Spleen (tissue), 7 donors: ENCODE measurements around the gene SHROOM4.

ENCODE experiments used
- POLR2A ChIP-seq, 3 donors: fragments of 450-650 bp; IDR thresholded peaks; one replicate each; pipeline ENCODE4 v1.5.1; 2017; ENCODE audit warnings: antibody characterized with exemption in 3 of 3, mild to moderate bottlenecking in 1 of 3
- POLR2AphosphoS5 ChIP-seq, 3 donors: sonication (generic); formaldehyde crosslinking; IDR thresholded peaks; one replicate each; pipeline ENCODE4 v1.5.1; 2017; ENCODE audit warnings: antibody characterized with exemption in 3 of 3
- TF ChIP-seq, protein P1 (sequence below), 11 experiments: fragments of 200-600 bp in 7 of 11; fragments of 450-650 bp in 4 of 11; sonication (generic) in 4 of 11; IDR thresholded peaks in 8 of 11; conservative IDR thresholded peaks in 3 of 11; 1 replicate in 7 of 11; 2 replicates in 4 of 11; pipeline versions ENCODE4 v1.4.0 to v1.8.0; 2016 to 2021; ENCODE audit warnings: antibody characterized with exemption in 11 of 11, inconsistent platforms in 4 of 11, mild to moderate bottlenecking in 1 of 11
- donor health status: DM: no; HTN: no; CAD: no; lungs with moderate emphysema.
- donor health status: DM: no; HTN: no; CAD: no.
- donor health status: DM: no; HTN: no; CAD: no.

DNA sequence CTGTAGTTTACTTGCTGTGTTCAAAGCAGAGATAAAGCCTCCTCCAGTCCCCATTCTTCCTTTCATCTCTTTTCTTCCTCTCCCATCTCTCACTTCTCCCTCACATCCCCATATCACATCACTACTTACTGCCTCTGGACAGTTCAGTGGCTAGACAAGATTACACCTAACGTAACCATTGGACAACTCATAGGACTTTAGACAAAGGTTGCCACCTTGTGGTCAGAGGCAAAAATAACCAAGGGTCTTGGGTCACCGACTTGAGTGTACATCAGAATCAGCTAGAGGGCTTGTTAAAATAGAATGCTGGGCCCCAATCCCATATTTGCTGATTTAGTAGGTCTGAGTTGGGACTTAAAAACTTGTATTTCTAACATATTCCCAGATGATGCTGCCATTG is 234.0 kb downstream of the SHROOM4 start:
- TF ChIP-seq, protein P1, sequence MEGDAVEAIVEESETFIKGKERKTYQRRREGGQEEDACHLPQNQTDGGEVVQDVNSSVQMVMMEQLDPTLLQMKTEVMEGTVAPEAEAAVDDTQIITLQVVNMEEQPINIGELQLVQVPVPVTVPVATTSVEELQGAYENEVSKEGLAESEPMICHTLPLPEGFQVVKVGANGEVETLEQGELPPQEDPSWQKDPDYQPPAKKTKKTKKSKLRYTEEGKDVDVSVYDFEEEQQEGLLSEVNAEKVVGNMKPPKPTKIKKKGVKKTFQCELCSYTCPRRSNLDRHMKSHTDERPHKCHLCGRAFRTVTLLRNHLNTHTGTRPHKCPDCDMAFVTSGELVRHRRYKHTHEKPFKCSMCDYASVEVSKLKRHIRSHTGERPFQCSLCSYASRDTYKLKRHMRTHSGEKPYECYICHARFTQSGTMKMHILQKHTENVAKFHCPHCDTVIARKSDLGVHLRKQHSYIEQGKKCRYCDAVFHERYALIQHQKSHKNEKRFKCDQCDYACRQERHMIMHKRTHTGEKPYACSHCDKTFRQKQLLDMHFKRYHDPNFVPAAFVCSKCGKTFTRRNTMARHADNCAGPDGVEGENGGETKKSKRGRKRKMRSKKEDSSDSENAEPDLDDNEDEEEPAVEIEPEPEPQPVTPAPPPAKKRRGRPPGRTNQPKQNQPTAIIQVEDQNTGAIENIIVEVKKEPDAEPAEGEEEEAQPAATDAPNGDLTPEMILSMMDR (IDR thresholded peaks at IDR 0.05 in 8 of 11, conservative IDR thresholded peaks at IDR 0.05 in 3 of 11), result peak in 10 of 11 experiments; percentile 25 to 56 (median 49)
- TF ChIP-seq POLR2A (IDR thresholded peaks at IDR 0.05), result no peak
- TF ChIP-seq POLR2AphosphoS5 (IDR thresholded peaks at IDR 0.05), result no peak
